Glutamatergic neuron (in vitro differentiated cells): ENCODE data around the gene N4BP2. TPM values are rescaled to one million over a fixed set of nuclear protein-coding genes. Genes with fewer than 3 reads are reported as not detected.

Experiments used
- DNase-seq: peaks from one replicate; pipeline ENCODE4 v3.0.0; 2022
- H3K27ac Mint-ChIP-seq: one replicate; pipeline ENCODE4 v1.8.0; 2020; ENCODE audit warnings: mild to moderate bottlenecking, mixed read lengths, inconsistent platforms; ENCODE audit not compliant: unreplicated experiment
- H3K27me3 Mint-ChIP-seq: one replicate; pipeline ENCODE4 v1.8.0; 2020; ENCODE audit warnings: mild to moderate bottlenecking, moderate library complexity, mixed read lengths, inconsistent platforms; ENCODE audit not compliant: unreplicated experiment
- H3K36me3 Mint-ChIP-seq: one replicate; pipeline ENCODE4 v1.8.0; 2020; ENCODE audit warnings: mild to moderate bottlenecking, mixed read lengths, inconsistent platforms; ENCODE audit not compliant: unreplicated experiment
- H3K4me1 Mint-ChIP-seq: one replicate; pipeline ENCODE4 v1.8.0; 2020; ENCODE audit warnings: mild to moderate bottlenecking, low read depth, mixed read lengths, inconsistent platforms; ENCODE audit not compliant: unreplicated experiment
- H3K4me3 Mint-ChIP-seq: one replicate; pipeline ENCODE4 v1.8.0; 2020; ENCODE audit warnings: mild to moderate bottlenecking, mixed read lengths, inconsistent platforms; ENCODE audit not compliant: unreplicated experiment
- H3K9me3 Mint-ChIP-seq: one replicate; pipeline ENCODE4 v1.8.0; 2020; ENCODE audit warnings: mild to moderate bottlenecking, moderate library complexity, mixed read lengths, inconsistent platforms; ENCODE audit not compliant: unreplicated experiment
- total RNA-seq: library from RNA; stranded (reverse); fragmentation: NEBNext Ultra II Directional; extraction: Animal tissue kit (Norgen Biotek cat#: 25700); gene quantifications from one replicate; pipeline ENCODE4 v1.2.1, GENCODE V29; 2021; ENCODE audit not compliant: unreplicated experiment
- TF ChIP-seq, protein P1 (sequence below): fragments of 200-600 bp; sonication (generic); IDR thresholded peaks from one replicate; pipeline ENCODE4 v1.5.0; 2021; ENCODE audit not compliant: partially characterized antibody, unreplicated experiment

Gene N4BP2
- total RNA-seq, 1 donor from 2014 or later = 9.7 TPM

DNA sequence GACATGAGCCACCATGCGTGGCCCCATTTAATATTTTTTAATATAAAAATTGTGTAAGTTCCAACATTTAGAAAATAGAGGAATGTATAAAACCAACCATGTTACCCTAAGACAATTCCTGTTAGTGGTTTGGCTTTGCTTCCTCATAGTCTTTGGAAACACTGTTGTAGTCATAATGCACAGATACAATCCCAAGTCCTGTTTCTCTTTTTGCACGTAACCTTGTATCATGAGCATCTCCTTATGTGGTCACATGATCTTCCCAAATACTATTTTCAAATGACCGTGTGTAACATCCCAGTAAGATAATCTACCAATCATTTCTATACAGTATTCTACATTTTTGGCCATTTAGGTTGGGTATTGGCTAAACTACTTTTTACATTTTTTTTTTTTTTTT lies 126.3 kb downstream of the N4BP2 start:
- Mint-ChIP-seq H3K27me3 (no peaks in the 10 kb centered on the region), H3K9me3 (no peaks in the 10 kb centered on the region)

DNA sequence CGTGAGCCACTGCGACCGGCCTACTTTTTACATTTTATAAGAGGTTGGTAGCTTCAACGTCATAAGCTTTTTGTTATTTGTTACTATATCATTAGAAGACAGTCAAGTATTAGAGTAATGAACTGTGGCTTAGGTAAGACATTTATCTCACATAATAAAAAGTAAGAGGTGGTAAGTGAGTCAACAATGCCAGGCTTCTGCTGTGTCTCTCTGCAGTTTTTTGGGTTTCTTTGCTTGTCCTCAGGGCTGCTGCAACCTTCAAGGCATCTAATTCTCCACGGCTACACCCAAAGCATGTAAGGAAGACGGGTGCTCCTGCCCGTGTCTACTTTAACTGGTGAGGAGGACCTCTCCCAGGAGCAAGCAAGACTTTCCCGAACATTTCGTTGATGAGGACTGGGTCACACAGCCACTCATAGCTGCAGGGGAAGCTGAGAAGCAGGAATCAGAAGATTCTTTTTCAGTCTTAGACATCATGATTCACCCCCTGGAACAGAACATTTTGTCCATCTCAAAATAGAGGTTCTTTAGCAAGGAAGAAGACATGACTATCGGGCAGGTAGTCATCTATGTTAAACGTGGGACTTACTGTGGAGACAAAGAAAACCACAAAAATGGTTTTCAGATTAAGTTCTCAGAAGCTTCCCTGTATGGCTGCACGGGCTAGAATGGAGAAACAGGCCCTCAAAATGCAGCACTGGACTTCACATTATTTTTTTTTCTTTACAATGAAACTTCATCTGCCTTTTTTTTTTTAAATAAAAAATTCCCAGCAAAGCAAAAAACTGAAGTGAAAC lies 127.2 kb downstream of the N4BP2 start:
- no peaks in the 10 kb centered on the region for H3K9me3 Mint-ChIP-seq
- H3K27me3 Mint-ChIP-seq = no peaks in the 10 kb centered on the region
- DNase-seq = no peak
- no peaks in the 10 kb centered on the region for H3K4me1 Mint-ChIP-seq
- H3K27ac Mint-ChIP-seq = no peak overlapping the region
- H3K36me3 Mint-ChIP-seq = no peaks in the 10 kb centered on the region
- no peak overlapping the region for H3K4me3 Mint-ChIP-seq
- TF ChIP-seq, protein P1, sequence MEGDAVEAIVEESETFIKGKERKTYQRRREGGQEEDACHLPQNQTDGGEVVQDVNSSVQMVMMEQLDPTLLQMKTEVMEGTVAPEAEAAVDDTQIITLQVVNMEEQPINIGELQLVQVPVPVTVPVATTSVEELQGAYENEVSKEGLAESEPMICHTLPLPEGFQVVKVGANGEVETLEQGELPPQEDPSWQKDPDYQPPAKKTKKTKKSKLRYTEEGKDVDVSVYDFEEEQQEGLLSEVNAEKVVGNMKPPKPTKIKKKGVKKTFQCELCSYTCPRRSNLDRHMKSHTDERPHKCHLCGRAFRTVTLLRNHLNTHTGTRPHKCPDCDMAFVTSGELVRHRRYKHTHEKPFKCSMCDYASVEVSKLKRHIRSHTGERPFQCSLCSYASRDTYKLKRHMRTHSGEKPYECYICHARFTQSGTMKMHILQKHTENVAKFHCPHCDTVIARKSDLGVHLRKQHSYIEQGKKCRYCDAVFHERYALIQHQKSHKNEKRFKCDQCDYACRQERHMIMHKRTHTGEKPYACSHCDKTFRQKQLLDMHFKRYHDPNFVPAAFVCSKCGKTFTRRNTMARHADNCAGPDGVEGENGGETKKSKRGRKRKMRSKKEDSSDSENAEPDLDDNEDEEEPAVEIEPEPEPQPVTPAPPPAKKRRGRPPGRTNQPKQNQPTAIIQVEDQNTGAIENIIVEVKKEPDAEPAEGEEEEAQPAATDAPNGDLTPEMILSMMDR = no peak

More for the DNA sequence above, 126.3 kb downstream of the N4BP2 start:
- no peak overlapping the region for H3K4me3 Mint-ChIP-seq
- DNase-seq = no peak
- no peak overlapping the region for H3K27ac Mint-ChIP-seq
- TF ChIP-seq, protein P1 = no peak
- no peaks in the 10 kb centered on the region for H3K36me3 Mint-ChIP-seq
- no peaks in the 10 kb centered on the region for H3K4me1 Mint-ChIP-seq

DNA sequence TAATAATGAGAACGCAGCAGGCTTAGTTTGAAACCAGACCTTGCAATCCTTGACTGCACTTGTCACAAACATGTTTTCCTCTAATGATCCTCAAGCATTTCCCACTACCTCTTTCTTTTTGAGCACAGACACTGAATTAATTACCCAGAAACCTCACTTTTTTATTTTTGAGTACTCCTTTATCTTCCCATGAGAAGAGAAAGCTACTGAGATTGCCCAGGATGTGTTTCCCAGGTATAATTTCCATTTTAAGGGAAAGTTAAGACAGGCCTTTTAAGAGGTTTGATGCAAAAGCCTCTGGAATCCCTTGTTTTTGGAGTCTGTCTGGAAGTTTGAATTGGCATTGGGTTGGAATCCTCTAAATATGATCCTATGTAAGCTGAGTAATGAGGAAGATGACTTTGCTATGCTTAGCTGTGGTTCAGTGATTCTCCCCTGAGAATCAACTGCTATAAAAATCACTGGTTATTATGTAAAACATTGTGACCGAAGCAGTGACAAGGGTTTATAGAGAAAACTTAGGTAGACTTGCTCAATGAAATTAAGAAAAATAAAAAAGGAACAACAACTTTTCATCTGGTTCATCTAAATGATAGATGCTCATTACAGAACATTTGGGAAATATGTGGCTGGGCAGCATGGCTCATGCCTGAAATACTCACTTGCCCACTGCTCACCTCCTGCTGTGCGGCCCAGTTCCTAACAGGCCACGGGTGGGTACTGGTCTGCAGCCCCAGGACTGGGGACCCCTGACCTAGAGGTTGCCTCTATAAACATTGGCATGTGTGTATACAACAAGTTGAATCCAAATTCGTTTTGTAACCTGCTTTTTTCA lies 129.4 kb downstream of the N4BP2 start:
- Mint-ChIP-seq H3K36me3 (no peaks in the 10 kb centered on the region), H3K9me3 (no peaks in the 10 kb centered on the region), H3K27ac (no peak overlapping the region), H3K4me1 (peaks cover 2% of the 10 kb centered on the region), H3K27me3 (no peaks in the 10 kb centered on the region), H3K4me3 (no peak overlapping the region)
- TF ChIP-seq, protein P1 = no peak
- DNase-seq = no peak

DNA sequence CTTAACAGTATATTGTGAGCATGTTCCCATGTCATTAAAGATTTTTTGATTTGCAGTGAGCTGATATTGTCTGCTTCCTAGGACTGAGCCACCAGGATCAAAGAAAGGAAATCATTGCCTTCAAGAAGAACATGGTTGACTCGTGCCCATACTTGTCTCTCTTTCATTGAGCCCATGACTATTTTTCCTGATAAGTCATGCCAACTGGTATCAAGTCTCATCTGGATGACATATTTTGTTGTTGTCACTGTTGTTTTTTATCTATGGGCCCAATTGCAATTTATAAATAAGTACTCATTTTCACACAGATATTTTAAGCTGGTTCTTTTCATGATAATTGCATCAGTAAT lies 130.0 kb downstream of the N4BP2 start:
- Mint-ChIP-seq H3K9me3 (no peaks in the 10 kb centered on the region), H3K36me3 (no peaks in the 10 kb centered on the region), H3K4me3 (no peak overlapping the region), H3K27ac (no peak overlapping the region), H3K4me1 (peaks cover 3% of the 10 kb centered on the region), H3K27me3 (no peaks in the 10 kb centered on the region)
- TF ChIP-seq, protein P1 = no peak
- no peak for DNase-seq
